IPS DF 6.9 (cell line): ENCODE results near the gene BAAT.
"Not testable (repeated sequence)": the region's sequence is repeated elsewhere in the genome, so short reads cannot be mapped to it uniquely, and the experiment has no call there.

Experiments used
- DNase-seq: peaks from one replicate; pipeline ENCODE4 v3.0.0-alpha.2; 2013; ENCODE audit warnings: low read depth, low spot score
- H3K27ac ChIP-seq: one replicate; pipeline ENCODE4 v1.5.1; 2013; ENCODE audit warnings: low read length, control low read depth
- H3K27me3 ChIP-seq: 2 replicates; pipeline ENCODE4 v1.6.1; 2013; ENCODE audit warnings: mild to moderate bottlenecking, low read length; ENCODE audit not compliant: control insufficient read depth, insufficient read depth
- H3K36me3 ChIP-seq: 2 replicates; pipeline ENCODE4 v1.6.1; 2013; ENCODE audit warnings: low read length; ENCODE audit not compliant: control insufficient read depth, insufficient read depth
- H3K4me1 ChIP-seq: 2 replicates; pipeline ENCODE4 v1.6.1; 2013; ENCODE audit warnings: low read length; ENCODE audit not compliant: control insufficient read depth, insufficient read depth
- H3K4me3 ChIP-seq: 2 replicates; pipeline ENCODE4 v1.5.1; 2013; ENCODE audit warnings: mild to moderate bottlenecking, low read length
- H3K9me3 ChIP-seq: 2 replicates; pipeline ENCODE4 v1.6.1; 2013; ENCODE audit warnings: low read length, inconsistent platforms; ENCODE audit not compliant: control insufficient read depth, insufficient read depth
- WGBS: extraction: QIAGEN DNeasy Blood & Tissue Kit; methylation state at CpG from one replicate; pipeline ENCODE4 v1.1.7; 2013; ENCODE audit warnings: mixed read lengths, missing lambda C conversion rate; ENCODE audit not compliant: insufficient read length, insufficient coverage; 5-methylcytosine and 5-hydroxymethylcytosine counted together

Gene BAAT

GRCh38 chr9:101341958-101342357, 42.8 kb downstream of the BAAT start:
- DNase-seq: no peak
- Histone ChIP-seq H3K9me3 (no peaks in the 10 kb centered on the region; the same call in 1 of the 2 replicates), H3K36me3 (no peaks in the 10 kb centered on the region), H3K4me1 (no peaks in the 10 kb centered on the region), H3K27ac (no peak overlapping the region), H3K27me3 (no peaks in the 10 kb centered on the region), H3K4me3 (no peak overlapping the region)

- Histone ChIP-seq H3K27ac (no peak overlapping the region), H3K9me3 (no peaks in the 10 kb centered on the region; the same call in 1 of the 2 replicates)
- no CpG with 5 or more reads among the region's 2 CpGs for WGBS
These were observed 47.6 kb downstream of the BAAT start for GRCh38 chr9:101337237-101337636.

GRCh38 chr9:101336091-101336490, 48.7 kb downstream of the BAAT start:
- no peak overlapping the region for H3K27ac ChIP-seq
- H3K9me3 ChIP-seq: no peaks in the 10 kb centered on the region; the same call in 1 of the 2 replicates
- H3K27me3 ChIP-seq: no peaks in the 10 kb centered on the region
- no peaks in the 10 kb centered on the region for H3K36me3 ChIP-seq
- no peaks in the 10 kb centered on the region for H3K4me1 ChIP-seq
- no peak overlapping the region for H3K4me3 ChIP-seq
- no peak for DNase-seq

More at GRCh38 chr9:101337237-101337636, 47.6 kb downstream of the BAAT start:
- no peak for DNase-seq
- Histone ChIP-seq H3K27me3 (no peaks in the 10 kb centered on the region), H3K36me3 (no peaks in the 10 kb centered on the region), H3K4me1 (no peaks in the 10 kb centered on the region), H3K4me3 (no peak overlapping the region)

- H3K4me3 ChIP-seq: no peak overlapping the region
- no peaks in the 10 kb centered on the region for H3K27me3 ChIP-seq
- H3K27ac ChIP-seq: no peak overlapping the region
- WGBS: no CpG with 5 or more reads among the region's 25 CpGs
- no peaks in the 10 kb centered on the region for H3K4me1 ChIP-seq
- no peak for DNase-seq
- H3K36me3 ChIP-seq: no peaks in the 10 kb centered on the region
- no peaks in the 10 kb centered on the region; the same call in 1 of the 2 replicates for H3K9me3 ChIP-seq
These were observed 50.7 kb downstream of the BAAT start for GRCh38 chr9:101333926-101334702.

- Histone ChIP-seq H3K36me3 (no peaks in the 10 kb centered on the region), H3K4me1 (no peaks in the 10 kb centered on the region), H3K27me3 (no peaks in the 10 kb centered on the region), H3K9me3 (no peaks in the 10 kb centered on the region; the same call in 1 of the 2 replicates), H3K27ac (no peak overlapping the region), H3K4me3 (no peak overlapping the region)
- no CpG with 5 or more reads among the region's 4 CpGs for WGBS
- DNase-seq: no peak
These were observed 51.3 kb downstream of the BAAT start for GRCh38 chr9:101333490-101333889.

- Histone ChIP-seq H3K9me3 (no peaks in the 10 kb centered on the region), H3K36me3 (no peaks in the 10 kb centered on the region), H3K4me1 (no peaks in the 10 kb centered on the region), H3K4me3 (no peak overlapping the region), H3K27me3 (no peaks in the 10 kb centered on the region), H3K27ac (no peak overlapping the region)
- DNase-seq: no peak
- no CpG with 5 or more reads among the region's 1 CpG for WGBS
These were observed 52.4 kb downstream of the BAAT start for GRCh38 chr9:101332362-101332761.

- not testable (repeated sequence) for H3K27ac ChIP-seq, H3K36me3 ChIP-seq, H3K4me1 ChIP-seq, DNase-seq, H3K9me3 ChIP-seq, H3K4me3 ChIP-seq, H3K27me3 ChIP-seq
- WGBS: no CpG with 5 or more reads among the region's 3 CpGs
These were observed 57.3 kb downstream of the BAAT start for GRCh38 chr9:101327422-101327909.

GRCh38 chr9:101326501-101326900, 58.3 kb downstream of the BAAT start:
- Histone ChIP-seq H3K27ac (no peak overlapping the region), H3K4me3 (no peak overlapping the region), H3K27me3 (no peaks in the 10 kb centered on the region), H3K4me1 (peaks cover 1% of the 10 kb centered on the region; the same call in 1 of the 2 replicates), H3K9me3 (no peaks in the 10 kb centered on the region), H3K36me3 (no peaks in the 10 kb centered on the region)
- DNase-seq: no peak
- no CpG with 5 or more reads among the region's 1 CpG for WGBS

GRCh38 chr9:101326035-101326434, 58.8 kb downstream of the BAAT start:
- DNase-seq: no peak
- H3K4me1 ChIP-seq: peaks cover 1% of the 10 kb centered on the region; the same call in 1 of the 2 replicates
- H3K27ac ChIP-seq: no peak overlapping the region
- no peaks in the 10 kb centered on the region for H3K36me3 ChIP-seq
- H3K9me3 ChIP-seq: no peaks in the 10 kb centered on the region
- no peaks in the 10 kb centered on the region for H3K27me3 ChIP-seq
- H3K4me3 ChIP-seq: no peak overlapping the region
- WGBS: no CpG with 5 or more reads among the region's 1 CpG

GRCh38 chr9:101325053-101325452, 59.8 kb downstream of the BAAT start:
- no peak for DNase-seq
- H3K9me3 ChIP-seq: no peaks in the 10 kb centered on the region
- H3K4me3 ChIP-seq: no peak overlapping the region
- WGBS: no CpG with 5 or more reads among the region's 2 CpGs
- no peaks in the 10 kb centered on the region for H3K36me3 ChIP-seq
- H3K4me1 ChIP-seq: peaks cover 1% of the 10 kb centered on the region; the same call in 1 of the 2 replicates
- H3K27ac ChIP-seq: no peak overlapping the region
- H3K27me3 ChIP-seq: no peaks in the 10 kb centered on the region
